ENCODE data around the gene IL20.

IL20 gene

GRCh38 chr1:206882555-206882954 lies 17.1 kb downstream of the IL20 start:
- DNase-seq = no peak

- DNase-seq = no peak
These were observed 17.7 kb downstream of the IL20 start for GRCh38 chr1:206883160-206883559.

- DNase-seq = no peak
These were observed 18.5 kb downstream of the IL20 start for GRCh38 chr1:206883876-206884275.

DNA sequence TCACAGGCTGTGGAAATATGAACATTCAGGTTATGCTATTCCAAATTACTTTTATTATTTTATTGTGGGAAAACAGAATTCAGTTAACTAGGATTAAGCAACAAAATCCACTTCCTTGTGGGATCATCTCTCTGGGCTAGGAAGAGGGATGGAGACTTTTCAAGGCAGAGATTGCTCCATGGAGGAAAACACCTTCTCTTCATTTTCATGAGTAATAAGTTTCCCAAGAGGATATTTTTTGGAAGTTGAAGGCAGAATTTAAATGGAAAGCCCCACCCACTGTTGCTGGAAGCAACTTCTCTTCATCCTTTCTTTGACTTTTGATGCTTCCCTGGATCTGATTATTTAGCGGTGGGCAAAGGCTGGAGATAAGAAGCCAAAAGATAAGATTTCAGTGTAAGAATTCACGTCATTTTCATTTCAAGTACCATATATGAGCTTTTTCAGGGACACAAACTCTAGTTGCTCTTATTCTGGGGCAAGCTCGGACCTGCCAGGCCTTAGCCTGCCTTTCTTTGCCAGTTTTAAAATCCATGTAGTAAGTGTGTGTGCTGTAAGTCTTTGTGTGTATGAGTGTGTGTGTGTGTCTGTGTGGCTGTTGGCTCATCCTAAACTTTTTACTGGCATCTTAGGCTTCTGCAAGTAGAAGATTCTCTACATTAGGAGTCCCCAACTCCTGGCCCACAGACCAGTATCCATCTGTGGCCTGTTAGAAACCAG lies 20.1 kb downstream of the IL20 start:
- no peak for DNase-seq

DNA sequence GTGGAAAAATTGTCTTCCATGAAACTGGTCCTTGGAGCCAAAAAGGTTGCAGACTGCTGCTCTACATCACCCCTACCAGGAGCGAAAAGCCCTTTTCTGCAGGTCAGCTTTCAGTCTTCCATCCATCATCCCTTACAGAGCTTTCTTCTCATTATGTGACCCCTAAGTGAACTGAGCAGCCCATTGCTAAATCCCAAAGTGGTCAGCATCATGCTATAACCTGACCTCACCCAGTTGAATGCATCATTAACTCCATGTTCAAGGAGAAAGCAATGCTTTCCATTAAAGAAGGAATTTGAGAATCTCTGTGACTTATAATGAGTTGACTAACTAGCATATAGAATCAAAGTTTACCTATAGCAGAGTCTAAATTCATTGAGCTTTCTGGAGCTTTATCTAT lies 21.4 kb downstream of the IL20 start:
- no peak for DNase-seq

GRCh38 chr1:206887701-206888100 lies 22.3 kb downstream of the IL20 start:
- DNase-seq = no peak

DNA sequence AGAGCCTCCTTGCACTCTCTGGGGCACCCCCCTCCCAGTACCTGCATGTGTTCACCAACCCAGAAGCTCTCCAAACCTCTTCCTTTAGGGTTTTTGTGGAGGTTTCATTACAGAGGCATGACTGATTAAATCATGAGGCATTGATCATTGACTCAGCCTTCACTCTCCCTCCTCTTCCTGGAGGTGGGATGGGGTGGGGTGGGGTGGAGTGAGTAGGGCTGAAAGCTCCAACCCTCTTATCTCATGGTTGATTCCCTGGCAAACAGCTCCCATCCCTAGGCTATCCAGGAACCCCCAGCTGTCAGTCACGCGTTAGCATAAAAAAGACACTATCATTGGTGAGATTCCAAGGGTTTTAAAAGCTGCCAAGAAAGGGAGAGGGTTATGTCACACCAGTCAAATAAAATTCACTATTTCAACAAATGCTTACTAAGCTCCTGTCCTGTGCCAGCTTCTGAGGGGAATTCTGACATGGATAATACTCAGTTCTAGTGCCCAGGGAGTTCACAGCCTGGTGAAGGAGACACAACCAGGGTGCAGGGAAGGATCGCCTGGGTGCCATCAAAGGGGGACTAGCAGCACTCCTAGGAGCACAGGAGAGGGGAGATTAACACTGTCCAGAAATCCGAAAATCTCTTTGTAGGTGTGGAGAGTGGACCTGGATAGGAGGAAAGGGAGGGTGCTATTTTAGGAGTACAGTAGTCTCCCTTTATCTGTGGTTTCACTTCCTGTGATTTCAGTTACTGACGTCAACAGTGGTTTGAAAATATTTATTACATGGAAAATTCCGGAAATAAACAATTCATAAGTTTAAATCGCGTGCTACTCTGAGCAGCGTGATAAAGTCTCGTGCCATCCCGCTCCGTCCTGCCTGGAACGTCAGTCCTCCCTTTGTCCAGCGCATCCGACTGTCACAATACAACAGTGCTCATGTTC lies 25.0 kb downstream of the IL20 start:
- no peak for DNase-seq

- no peak for DNase-seq
These were observed 26.0 kb downstream of the IL20 start for GRCh38 chr1:206891412-206891811.

GRCh38 chr1:206892351-206892984 lies 27.0 kb downstream of the IL20 start:
- no peak for DNase-seq

DNA sequence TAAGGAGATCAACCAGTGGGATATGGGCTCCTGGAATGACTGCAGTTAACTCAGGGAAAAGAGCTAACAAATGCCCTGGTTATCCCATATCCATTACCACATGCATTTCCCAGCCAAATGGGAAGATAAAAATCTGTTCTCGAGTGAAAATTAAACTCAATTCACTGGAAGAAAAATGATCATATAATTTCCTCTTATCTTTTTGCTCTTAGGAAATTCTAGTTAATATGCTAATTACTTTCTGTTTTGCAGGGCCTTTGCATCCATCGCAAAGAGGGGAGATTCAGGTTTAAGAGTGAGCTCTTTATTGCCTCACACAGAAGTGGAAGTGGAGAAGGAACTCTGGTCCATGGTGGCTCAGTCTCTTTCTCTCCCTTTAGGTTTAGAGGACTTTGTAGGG lies 28.0 kb downstream of the IL20 start:
- DNase-seq = no peak

- peak; percentile 79 for DNase-seq
These were observed 29.9 kb downstream of the IL20 start for GRCh38 chr1:206895325-206895724.

- peak; percentile 79 for DNase-seq
These were observed 30.4 kb downstream of the IL20 start for GRCh38 chr1:206895837-206896242.

DNA sequence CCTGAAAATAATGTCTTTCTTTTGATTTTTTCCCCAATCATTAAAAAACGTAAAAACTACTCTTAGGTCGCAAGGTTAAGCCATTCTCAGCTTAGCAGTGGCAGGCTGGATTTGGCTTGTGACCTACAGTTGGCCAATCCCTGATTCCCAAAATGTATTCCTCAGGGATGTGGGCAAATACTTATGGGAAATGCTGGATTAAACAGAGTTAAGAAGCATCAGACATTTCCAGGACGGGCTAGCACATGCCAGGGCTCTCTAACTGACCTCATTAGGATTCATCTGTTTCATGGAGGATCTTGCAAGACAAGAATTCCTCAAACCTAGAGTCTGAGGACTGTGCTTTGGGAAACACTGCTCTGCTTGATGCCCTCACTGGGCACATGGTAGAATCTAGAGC lies 30.8 kb downstream of the IL20 start:
- DNase-seq = no peak

DNA sequence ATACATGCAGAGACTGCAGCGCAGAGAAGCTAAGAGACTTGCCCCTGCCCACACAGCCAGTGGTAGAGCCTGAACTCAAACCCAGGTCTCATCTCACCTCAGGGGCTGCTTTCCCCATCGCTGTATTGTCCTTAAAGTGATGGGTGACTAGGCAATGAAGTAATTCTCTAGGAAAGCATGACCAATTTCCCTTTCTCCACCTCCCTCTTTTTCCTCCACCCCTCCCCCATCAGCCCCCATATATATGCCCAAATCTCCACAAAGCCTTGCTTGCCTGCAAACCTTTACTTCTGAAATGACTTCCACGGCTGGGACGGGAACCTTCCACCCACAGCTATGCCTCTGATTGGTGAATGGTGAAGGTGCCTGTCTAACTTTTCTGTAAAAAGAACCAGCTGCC lies 31.8 kb downstream of the IL20 start, which contains the start of gene IL24:
Gene IL24, plus strand, starts transcription at position 269 of the 400 bp plus-strand sequence. CDS start 390 bp downstream, outside the sequence.
- DNase-seq = no peak

- DNase-seq = peak; percentile 27
These were observed 32.9 kb downstream of the IL20 start for GRCh38 chr1:206898089-206898914.

DNA sequence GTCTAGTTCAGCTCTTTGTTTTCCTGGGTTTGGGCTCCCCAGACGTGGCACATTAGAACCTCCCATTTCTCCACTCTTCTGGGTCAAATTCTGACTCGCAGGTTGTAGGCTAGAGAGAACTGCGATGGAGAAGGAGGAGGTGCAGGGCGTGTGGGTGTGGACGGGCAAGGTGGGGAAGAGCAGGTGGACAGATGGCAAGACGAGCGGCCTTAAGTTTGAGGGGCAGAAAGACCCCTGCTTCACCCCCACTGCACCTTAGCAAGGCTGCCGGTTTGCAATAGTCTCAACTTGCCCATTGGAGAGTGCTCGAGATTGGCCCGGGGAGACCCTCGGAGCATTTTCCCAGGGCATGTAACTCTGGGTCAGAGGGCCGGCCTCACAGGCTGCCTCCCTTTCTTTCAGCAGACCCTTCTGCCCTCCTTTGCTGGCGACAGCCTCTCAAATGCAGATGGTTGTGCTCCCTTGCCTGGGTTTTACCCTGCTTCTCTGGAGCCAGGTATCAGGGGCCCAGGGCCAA lies 33.5 kb downstream of the IL20 start:
- no peak for DNase-seq

DNA sequence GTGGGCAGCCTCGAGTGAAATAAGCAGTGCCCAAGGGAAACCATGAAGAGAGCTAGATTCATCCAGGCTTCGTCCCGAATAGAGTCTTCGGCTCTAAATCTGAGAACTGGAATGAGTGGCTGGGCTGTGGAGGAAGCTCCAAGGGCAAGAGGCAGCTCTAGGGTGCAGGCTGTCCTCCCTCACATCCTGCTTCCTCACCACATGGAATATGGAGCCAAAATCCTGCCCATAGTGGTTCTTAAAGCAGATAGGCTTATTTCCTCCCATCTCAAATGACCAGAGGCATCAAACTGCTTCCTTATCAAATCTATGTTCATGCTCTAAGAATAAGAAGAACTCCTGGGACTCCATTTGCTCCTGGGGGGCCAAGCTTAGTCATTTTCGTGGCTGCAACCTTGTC lies 34.3 kb downstream of the IL20 start:
- no peak for DNase-seq

DNA sequence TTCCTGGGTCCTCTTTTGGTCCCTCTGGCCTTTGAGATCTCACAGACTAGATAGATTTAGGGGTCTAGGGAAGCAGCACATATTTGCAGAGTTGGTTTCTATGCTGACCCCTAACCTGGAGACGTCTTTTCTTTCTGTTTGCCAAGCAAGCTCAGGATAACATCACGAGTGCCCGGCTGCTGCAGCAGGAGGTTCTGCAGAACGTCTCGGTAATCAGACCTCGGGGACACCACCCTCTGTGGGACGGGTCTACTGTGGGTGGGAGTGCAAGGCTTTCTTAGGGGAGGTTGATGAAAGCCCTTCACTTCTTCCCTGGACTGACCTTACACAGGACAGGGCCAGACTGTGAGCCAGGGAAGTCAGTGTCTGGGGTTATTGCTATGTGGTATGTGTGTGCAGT lies 34.7 kb downstream of the IL20 start:
- no peak for DNase-seq

DNA sequence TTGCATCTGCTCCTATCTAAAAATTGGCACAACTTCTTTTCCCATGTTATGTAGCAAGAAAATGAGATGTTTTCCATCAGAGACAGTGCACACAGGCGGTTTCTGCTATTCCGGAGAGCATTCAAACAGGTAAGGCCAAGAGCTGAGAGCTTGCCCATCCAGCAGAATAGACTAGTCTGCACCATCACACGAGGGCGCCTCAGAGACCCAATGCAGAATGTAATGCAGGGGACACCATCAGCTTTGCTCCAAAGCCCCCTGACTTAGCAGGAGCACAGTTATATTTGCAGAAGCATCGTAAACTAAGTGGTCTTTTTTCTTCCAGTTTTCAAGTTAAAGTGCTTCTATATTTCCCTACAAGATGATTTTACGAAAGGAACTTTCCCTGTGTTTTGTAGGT lies 36.5 kb downstream of the IL20 start:
- DNase-seq = no peak

- DNase-seq = no peak
These were observed 37.3 kb downstream of the IL20 start for GRCh38 chr1:206902702-206903101.

- no peak for DNase-seq
These were observed 38.3 kb downstream of the IL20 start for GRCh38 chr1:206903687-206904086.

- no peak for DNase-seq
These were observed 39.2 kb downstream of the IL20 start for GRCh38 chr1:206904423-206905142.
